HUDEP-2 (cell line): ENCODE results near the gene COL25A1.

ENCODE experiments used
- DNase-seq, 76 experiments: peaks; one replicate each; lab custom pipeline; 2025; ENCODE audit not compliant: unreplicated experiment in 76 of 76; lab: John Stamatoyannopoulos, UW

The COL25A1 gene

DNA sequence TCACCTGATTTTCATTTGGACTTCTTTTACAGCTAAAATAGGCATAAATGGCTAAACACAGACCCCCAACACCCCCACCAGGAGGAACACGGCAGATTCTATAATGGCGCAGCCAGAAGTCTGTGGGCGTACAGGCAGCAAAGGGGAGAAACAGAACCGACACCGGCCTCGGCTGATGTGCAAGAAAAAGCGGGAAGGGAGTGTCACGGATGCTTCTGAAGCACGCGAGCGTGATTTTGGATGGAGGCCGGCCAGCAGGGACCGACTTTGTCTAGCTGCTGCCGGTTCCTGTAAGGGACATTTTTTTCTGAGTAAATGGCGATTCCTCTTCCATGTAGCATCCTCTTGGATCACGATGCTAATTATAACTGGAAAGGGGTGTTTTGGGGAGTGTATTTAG is 514.7 kb downstream of the COL25A1 start:
- no peak for DNase-seq

DNA sequence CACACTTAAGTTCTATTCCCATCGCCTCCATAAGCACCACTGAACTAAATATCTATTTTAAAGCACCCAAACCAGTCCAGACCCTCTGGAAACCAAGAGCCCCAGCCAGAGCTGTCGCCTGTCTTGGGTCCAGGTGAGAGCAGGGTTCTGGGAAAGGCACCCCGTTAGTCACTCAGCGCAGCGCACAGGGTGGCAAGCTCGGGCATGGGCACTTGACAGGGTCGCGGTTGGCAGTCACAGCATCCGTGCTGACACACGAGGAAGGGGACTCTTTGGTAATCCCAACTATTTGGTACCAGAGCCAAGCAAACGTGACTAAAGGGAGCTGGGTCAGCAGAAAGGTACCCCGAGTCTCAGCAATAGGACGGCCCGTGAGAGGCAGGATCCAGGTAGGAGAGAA is 515.4 kb downstream of the COL25A1 start:
- DNase-seq: no peak

GRCh38 chr4:108786351-108786750 is 516.1 kb downstream of the COL25A1 start:
- no peak for DNase-seq

DNA sequence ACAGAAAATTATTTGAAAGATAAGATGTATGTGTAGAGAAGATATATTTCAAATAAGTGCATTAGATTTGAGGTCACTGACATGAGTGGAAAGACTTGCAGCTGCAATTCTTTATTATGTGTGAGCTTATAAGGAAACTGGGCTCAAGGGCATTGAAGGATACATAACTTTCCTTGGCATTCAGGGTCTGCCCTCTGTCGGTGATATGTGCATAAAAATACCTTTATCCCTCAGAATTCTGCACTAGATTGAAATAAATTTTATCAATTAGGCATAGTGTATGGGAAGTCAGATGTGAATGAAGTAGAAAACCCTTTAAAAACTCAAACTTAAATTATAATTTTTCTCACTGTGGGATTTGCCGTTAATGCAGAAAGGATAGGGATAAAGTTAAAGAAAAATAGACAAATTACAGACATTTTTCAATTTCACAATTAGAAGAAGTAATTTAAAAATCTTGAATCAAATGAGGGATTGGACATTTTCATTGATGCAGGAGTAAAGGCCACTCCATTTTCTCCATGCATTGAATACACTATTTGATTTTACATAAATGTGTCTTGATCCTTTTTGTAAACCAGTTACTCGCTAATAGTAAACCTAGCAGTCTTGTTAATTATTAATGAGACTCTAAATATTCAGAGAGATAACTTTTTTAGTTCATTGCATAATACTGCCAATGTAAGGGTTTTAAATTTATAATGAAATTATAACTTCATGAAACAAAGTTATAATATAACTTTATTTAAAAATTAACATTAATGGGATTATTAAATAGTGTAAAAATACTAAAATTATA is 518.6 kb downstream of the COL25A1 start:
- DNase-seq: peak in 3 of 76 experiments; percentile 3 to 10 (median 8)

- DNase-seq: no peak
Measured at GRCh38 chr4:108779958-108780357, 522.5 kb downstream of the COL25A1 start.

GRCh38 chr4:108777388-108777787 is 525.1 kb downstream of the COL25A1 start:
- no peak for DNase-seq

GRCh38 chr4:108775921-108776320 is 526.5 kb downstream of the COL25A1 start:
- no peak for DNase-seq

DNA sequence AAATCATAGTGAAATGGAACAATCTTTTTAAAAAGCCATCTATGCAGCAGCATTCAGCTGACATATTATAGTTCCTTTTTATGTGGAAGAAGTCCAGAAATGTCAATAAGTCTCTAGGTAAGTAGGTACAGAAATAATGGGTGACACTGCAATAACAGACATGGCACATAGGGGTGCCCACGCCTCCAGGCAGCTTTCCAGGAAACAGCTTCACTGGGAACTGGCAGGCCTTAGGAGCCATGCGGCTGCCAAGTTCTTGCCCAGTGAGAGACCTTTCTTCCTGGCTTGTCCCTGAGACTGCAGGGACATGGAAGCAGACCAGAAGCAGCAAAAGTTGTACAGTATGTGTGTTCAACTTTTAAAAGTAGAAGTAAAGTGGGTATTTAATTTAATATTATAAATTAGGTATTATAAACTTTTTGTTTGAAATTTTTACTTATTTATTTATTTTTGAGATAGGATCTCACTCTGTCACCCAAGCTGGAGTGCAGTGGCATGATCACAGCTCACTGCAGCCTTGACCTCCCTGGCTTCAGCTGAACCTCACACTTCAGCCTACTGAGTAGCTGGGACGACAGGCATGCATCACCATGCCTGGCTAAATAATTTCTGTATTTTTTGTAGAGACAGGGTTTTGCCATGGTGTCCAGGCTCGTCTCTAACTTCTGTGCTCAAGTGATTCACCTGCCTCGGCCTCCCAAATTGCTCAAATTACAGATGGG is 527.5 kb downstream of the COL25A1 start:
- DNase-seq: peak in 5 of 76 experiments; percentile 0 to 8 (median 1)

DNA sequence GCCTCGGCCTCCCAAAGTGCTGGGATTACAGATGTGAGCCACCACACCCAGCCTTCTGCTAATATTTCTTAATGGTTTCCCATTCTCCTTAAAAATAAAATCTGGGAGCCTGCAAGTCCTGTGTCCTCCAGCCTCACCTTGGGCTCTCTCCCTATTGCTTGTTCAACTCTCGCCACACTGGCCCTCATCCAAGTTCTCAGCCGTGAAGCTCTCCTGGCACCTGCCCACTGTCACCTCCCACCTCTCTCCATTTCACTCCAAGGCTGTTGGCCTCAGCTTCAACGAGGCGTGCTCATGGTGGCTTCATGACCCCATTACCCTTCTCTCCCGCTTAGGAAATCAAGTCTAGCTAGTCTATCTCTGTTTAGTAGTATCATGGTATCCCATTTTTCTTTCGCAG is 530.1 kb downstream of the COL25A1 start:
- DNase-seq: no peak

GRCh38 chr4:108766058-108766457 is 536.4 kb downstream of the COL25A1 start:
- DNase-seq: no peak

DNA sequence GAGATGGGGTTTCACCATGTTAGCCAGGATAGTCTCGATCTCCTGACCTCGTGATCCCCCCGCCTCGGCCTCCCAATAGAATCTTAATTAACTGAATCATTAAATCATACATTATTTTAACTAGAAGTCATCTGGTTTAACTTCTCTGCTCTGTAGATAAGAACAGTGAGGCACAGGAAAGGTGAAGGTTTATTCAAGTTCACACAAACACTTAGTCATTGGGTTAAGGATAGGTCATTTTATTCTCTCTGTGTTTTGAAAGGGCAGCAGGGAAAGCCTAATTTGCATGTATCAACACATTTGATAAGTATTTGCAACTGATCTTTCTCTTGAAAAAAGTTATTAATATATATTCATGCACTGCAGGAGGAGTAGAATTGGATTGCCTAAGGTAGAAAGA is 538.5 kb downstream of the COL25A1 start:
- DNase-seq: no peak

GRCh38 chr4:108763226-108763593 is 539.2 kb downstream of the COL25A1 start:
- no peak for DNase-seq

GRCh38 chr4:108762559-108763225 is 539.8 kb downstream of the COL25A1 start, which contains the start of gene ETNPPL:
TSS of gene ETNPPL (minus strand) at chr4:108763053. CDS start at chr4:108762898, 155 bp downstream.
- DNase-seq: peak in 6 of 76 experiments; percentile 2 to 13 (median 4)
